NCI-H82 treated with DMSO at 0.1 percent for 48 hours (cell line): Measurements from ENCODE around the gene JDP2.

Source experiments
- DNase-seq: peaks from one replicate; lab custom pipeline; 2025; ENCODE audit not compliant: unreplicated experiment; lab: John Stamatoyannopoulos, UW

The JDP2 gene

DNA sequence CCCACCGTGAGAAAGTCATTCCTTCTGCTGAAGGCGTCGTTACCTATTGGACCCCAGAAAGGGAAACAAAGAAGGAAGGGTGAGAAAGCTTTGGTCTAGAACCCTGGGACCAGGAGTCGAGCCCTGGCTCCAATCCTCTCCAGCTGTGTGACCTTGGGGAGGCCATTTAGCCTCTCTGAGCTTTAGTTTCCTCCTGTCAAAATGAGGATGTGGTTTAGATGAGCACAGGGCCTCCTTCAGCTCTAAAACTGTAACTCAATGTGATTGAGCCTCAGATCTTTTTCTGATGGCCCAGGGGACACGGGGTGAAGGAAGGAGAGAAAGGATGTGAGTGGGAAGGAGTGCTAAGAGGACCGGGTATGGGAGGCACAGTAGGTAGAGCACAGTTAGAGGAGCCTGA lies 7.7 kb downstream of the JDP2 start:
- DNase-seq: no peak

DNA sequence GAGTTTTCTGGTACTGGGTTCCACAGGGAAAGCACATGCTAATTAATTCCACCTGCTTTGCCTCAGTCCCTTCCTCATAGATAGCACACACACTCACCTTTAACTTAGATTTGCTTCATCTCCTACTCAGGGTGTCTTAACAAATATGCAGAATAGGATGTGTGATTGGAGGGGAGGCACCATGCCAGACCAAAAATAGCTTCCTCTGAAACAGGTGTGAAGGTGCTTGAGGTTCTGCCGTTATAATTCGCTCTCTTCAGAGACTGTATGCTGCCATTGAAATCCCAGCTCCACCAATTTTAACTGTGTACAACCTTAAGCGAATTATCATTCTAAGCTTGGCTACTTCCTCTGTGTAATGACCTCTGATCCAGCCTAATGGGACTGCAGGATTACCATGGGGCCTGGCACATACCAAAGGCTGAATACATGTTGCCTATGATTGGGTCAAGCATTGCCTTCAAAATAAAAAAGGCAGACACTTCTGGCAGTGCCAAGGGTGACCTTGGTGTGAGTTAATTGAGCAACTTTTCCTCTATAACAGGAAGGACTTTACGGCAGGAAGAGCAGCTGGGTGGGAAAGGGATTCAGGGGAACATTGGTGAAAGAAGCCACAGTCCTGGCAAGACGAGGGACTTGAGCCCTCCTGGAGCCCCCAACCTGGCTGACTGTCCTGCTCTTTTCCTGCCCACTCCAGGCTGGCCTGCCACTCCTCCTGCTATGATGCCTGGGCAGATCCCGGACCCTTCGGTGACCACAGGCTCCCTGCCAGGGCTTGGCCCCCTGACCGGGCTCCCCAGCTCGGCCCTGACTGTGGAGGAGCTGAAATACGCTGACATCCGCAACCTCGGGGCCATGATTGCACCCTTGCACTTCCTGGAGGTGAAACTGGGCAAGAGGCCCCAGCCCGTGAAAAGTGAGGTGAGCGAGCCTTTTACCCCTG lies 9.7 kb downstream of the JDP2 start:
- DNase-seq: peak; percentile 21

DNA sequence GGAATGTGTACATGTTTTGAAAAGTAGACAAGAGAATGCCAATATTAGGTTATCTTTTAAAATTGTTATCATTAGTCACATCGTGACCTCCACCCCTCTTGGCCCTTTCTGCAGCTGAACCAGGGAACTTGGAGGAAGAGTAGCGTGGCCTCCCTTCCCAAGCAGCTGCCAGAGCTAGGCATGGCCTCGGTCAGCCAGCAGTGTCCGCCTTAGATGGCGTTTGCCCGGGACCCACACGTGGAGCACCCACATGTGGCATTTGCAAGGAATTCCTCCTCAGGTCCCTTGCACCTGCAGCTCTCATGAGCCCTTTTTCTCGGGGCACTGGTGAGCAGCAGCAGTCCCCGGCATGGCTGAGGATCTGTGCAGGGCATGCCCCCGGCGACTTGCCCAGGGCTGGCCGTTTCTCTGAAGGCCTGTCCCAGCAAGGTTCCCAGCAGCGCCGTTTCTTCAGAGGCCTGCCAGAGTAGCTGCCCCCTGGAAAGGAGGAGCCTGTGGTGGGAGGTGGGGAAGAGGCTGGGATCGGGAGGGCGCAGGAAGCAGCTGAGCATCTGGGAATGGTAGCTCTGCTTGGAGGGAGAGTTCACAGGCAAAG lies 10.8 kb downstream of the JDP2 start:
- DNase-seq: no peak

DNA sequence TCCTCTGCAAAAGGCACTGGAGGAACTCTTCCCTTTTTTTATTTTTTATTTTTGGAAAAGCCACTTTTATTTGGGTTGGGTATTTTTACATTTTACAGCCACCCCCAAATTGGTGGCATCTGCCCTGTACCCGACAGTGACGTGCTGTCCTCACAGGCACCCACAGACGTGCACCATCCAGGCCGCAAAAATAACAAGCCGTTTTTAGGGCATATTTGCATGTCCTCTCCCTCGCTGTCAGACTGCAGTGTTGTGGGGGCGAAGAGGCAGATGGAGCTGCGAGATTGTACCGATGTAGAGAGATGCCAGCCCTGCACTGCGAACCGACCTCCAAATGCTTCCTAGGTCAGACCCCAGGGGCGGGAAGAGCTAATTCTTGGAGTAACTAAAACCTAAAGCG lies 12.2 kb downstream of the JDP2 start:
- no peak for DNase-seq

DNA sequence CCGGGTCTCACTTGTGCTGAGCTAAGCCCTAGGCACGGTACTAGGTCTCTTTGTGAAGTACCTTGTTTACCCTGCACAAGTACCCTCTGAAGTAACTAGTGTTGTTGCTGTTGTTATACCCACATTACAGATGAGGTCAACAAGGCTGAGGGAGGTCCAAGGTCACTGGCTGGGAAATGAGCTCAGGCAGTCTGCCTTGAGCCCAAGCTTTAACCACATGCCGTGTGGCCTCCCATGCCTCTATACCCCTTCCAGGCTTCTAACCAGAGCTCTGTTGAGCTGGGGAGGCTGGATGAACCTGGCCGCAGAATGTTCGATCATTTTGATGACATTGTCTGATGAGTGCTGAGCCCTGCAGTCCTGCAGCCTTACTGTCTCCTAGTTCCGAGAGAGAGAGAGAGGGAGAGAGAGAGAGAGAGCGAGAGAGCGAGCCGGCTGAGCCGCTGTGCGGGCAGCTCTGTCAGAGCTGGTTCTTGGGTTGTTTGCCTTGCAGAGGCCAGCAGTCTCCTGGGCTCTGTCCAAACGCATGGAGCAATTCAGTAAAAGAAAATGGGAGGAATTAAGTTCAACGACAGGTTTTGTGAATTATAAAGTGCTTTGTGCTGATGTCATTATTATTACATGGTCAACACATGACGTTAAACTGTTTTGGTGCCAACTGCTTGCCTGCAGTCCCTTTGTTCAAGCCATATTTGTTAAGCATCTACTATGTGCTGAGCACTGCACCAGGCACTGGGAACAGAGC lies 13.1 kb downstream of the JDP2 start:
- DNase-seq: no peak

DNA sequence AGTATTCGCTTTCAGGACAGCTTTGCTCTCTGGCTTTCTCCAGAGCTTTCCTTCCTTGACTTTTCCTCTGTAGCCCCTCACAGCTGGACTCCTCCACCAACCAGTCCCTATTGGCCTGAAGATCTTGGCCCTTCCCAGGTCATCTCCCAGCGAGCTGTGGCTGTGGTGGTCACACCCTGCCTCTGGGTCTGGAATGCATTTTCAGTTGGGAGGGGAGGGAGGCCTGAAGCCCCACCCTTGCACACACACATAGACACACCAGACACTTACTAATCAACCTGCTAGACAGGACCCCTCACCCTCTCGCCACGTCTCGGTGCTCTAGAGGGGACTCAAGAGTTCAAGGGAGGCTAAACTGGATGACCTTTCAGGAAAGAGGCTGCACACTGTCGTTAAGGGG lies 13.9 kb downstream of the JDP2 start:
- no peak for DNase-seq

DNA sequence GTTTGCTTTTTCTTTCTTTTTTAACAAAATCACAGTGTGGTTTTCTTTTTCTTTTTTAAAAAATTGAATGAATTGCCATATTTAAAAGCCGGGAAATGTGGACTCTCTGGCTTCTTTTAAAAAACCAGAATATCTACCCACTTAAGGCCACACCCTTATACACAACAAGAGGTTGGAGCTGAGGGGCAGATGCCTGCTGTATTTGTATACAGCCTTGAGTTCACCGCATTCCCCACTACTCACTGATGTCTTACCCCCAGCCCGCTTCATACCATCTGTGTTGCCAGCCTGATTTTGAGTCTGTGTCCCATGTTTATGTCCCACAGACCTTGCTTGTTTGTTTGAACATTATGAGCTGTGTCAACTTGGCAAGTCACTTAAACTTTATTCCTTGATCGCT lies 14.3 kb downstream of the JDP2 start:
- no peak for DNase-seq

DNA sequence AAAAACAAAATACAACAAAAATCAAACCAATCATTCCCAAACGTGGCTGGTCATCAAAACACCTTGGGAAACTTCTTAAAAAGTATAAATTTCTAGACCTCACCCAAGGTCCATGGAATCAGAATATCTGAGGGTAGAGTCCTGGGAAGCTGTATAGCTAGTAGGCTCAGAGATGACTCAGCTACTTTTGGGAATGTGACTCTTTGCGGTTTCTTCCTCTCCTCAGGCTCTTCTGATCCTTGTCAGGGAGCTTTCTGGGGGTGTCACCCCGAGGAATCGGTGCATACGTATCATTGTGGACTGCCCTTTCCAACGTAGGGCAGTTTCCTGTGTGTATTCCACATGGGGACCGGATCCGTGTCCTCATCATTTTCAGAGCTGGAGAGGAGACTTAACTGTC lies 14.8 kb downstream of the JDP2 start:
- DNase-seq: no peak

DNA sequence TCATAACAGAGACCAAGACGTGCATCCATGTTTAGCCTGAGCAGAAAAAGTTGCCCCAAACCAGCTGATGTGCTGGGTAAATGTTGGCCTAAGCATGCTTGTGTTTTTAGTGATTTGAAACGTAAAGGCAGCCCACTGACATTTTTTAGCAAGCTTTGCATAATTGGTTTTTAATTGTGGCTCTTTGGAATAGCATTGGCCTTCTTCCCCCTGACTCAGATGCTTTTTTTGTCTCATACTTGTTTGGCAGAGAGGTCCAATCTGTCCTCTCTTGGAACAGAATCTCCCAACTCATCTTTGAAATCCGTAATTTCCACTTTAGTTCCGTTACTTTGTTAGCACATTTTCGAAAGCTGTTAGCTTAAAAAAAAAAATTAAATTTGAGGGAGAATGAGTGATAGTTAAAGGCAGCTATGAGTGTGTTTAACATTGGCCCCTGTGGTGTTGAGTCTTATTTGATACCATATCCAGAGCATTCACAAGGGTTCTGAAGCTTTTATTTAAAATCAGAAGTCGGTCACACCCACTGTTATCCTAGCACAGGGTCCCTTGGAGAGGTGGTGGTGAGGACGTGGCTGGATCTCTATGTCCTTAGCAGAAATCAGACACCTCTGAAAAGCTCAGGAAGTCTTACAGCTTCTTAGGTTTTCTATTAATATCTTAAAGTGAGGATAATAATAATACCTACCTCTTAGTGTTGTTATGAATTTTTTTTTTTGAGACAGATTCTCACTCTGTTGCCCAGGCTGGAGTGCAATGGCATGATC lies 15.6 kb downstream of the JDP2 start:
- DNase-seq: no peak

DNA sequence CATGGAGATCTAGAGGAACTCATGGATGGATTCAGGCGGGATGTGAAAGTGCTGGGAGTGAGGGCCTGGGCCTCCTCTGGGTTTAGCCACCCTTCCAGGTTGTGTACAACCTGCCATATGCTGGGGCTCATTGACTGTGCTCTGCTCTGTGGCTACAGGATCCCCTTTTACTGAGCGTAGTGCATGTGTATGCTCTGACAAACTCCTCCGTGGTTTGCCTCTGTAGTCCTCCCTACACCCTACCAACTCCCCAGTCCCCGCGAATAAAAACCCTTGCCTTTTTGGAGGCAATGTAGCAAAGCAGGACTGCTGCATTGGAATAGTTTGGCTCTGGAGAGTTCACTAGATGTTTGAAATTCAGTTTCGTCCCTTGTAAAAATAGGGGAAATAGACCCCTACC lies 17.4 kb downstream of the JDP2 start:
- no peak for DNase-seq

DNA sequence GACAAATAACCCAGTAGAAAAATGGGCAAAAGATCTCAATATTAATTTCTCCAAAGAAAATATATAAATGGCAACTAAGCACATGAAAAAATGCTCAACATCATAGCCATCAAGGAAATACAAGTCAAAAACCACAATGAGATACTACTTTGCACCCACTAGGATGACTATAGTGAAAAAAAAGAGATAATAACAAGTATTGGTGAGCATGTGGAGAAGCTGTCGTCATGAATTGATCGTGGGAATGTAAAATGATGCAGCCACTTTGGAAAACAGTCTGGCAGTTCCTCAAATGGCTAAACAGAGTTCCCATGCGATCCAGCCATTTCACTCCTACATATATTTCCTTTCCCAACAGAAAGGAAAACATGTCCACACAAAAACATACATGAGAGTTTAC lies 18.1 kb downstream of the JDP2 start:
- DNase-seq: no peak

DNA sequence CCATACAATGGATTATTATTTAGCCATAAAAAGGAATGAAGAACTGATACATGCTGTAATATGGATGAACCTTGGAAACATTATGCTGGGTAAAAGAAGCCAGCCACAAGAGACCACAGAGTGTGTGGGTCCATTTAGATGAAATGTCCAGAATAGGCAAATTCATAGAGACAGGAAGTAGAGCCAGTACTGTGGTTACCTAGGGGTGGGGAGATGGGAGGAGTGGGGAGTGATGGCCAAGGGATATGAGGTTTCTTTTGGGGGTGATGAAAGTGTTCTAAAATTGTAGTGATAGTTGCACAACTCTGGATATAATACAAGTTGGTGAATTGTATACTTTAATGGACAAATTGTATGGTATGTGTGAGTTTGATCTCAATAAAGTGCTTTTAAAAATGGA lies 18.6 kb downstream of the JDP2 start:
- no peak for DNase-seq

DNA sequence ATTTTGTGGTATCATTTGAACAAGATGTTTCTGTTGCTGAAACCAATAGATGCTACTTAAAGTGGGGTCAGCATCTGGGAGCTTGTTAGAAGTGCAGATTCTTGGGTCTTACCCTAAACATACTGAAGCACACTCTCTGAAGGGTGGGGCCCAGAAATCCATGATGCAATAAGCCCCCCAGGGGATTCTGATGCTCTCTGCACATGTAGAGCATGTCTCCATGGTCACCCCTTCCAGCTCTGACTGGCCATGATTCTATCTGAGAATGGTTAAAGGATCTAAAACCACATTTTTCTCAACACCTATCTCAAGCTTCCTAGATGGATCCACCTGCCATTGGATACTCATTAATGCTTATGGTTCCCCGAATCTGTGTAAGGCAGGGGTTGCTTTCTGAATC lies 20.4 kb downstream of the JDP2 start:
- DNase-seq: no peak

DNA sequence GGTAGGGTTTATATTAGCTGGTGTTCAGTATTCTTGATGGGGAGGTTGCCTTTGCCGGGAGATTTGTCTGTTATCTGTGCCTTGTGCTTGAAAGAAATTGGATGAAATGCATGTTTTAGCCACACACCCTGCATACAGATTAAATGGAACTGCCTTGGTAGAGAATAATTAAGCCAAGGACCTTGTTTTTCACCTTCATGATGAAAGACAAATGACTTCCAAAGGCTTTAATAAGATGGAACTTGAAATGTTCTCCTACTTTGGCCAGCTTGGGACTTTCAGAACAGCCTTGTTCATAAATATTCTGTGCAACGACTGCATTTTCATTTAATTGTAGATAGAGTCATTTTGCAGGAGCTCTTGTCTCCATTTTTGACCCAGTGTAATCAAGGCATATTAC lies 21.2 kb downstream of the JDP2 start:
- no peak for DNase-seq

DNA sequence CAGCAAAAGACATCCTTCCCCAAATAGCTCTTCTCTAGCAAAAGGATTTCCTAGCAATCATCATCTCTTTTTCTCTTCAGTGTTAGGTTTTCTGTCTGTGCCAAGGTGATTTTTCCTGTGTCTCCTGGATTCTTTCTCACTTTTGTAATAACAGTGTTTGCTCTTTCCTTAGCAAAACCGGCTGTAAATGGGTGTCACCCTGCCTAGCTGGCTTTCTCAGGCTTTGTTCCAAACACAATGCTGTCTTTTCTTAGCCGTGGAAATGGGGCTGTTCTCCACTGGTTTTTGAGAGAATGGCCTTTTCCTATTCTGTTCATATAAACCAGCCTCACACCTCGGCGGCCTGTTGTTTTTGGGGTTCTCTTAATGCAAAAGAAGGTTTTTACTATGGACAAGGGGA lies 21.9 kb downstream of the JDP2 start:
- no peak for DNase-seq

DNA sequence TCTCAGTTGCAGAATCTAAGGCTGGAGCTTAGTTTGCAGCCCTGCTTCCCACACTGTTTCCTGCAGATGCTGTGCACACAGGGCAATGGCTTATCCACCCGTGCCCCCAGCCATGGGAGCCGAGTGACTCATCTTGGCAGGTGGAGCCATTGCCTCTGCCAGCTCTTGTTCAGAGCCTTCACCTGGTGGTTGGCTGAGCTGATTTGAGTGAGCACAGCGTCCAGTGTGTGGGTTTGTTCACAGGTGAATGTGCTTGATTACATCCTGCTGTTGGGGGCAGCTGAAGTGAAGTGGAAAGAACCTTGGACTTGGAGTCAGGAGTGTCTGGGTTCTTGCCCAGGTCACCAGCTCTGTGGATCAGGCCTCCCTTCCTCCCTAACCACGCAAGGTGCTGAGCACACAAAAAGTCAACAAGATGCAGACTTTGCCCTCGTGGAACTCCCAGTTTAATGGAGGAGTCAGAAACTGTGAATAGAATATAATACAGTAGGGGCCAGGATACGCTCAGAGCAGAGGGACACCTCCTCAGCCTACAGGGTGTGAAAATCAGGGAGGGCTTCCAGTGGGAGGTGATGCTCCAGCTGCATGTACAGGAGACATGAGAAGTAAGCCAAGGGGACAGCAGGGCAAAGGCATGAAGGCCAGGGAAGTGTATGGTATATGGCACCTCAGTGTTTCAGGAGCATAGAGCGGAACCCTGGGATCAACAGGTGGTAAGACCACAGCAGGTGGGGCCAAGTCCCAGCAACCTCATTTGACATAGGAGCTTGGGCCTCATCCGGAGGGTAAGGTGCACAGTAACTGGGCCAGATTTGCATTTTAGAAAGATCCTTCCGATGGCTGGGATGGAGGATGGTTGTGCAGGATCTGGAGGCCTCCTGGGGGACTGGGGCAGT lies 22.8 kb downstream of the JDP2 start:
- DNase-seq: no peak

DNA sequence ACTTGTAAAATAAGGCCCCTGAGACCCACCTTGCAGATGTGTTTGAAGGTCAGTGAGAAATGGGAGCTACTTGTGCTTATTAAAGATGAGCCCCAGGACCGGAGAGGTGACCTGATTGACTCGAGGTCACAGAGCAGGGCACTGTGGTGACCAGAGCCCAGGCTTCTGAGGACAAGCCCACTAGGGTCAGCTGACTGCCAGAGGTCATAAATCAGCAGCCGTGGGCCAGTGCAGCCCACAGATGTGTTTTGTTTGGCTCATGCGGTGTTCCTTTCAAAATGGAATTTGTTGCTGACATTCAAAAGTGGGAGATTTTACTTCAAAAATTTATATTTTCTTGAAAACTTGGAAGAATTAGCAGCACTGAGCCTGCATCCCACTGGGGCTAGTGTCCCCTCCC lies 24.5 kb downstream of the JDP2 start:
- no peak for DNase-seq

DNA sequence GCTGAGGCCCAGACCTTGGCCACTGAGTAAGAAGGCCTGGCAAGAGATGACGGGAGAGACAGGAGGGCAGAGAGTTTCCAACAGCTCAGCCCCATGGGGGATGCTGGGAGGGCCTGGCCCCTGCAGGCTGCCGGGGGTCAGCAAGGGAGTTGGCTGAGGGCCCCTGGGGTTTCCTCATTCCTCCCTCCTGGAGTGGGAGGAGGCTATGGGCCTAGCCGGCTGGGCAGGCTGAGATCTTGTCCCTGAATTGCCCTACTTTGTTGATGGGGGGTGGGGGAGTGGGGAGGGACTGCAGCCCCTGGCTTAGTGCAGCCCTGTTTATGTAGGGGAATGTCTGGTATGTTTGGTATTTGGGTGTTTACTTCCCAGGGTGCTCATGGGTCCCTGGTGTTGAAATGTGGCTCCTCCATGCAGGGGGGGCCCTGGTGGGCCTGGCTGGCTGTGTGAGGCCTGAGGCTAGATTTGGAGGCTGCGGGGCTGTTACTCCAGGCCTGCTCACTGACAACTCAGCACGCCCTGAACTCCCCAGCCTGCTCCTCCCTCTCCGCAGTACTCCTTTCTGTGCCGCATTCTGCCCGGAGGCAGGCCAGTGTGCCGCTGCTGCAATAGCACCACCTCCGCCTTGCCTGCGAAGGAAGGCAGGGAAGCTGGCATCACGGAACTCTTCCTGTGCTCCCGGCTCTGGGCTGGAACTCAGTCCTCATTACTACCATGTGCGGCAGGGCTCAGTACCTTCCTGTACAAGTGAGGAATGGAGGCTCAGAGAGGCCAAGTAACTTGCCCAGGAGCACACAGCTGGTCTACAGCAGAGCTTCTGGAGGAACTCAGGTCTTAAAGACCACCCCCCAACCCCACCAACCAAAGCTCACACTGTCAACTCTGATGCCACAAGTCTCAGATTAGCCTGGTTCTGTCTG lies 25.3 kb downstream of the JDP2 start:
- no peak for DNase-seq

DNA sequence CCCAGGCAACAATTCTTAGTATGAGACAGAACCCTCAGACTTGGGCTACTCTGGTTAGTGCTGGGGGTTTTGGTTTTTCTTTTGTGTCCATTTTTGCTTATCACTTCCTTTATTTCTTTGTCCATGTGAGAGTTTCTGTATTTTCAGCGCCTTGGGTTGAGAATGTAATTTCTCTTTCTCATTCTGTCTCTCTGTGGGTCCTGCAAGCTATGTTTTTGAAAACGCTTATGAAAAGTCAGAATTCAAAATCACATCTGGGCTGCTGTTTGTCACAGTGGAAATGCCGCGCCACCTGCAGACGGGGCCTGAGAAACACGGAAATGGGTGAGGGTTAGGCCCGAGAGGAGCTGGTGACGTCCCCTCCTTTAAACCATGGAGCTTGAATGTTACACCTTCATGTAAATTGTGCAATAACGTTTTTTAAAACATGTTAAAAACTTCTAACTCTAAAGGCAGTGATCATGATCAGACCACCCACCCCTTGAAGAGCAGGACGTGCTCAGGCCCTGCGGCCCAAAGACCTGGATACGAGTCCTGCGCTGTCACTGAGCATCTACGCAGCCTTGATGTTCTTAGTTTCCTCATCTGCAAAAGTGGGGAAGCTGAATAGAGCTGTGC lies 26.1 kb downstream of the JDP2 start:
- DNase-seq: no peak
